Muscle of arm (tissue), 12 donors: Measurements from ENCODE around the gene MOB2. TPM values are rescaled to one million over a fixed set of nuclear protein-coding genes. Genes with fewer than 3 reads are reported as not detected.
"Not testable (repeated sequence)": the region's sequence is repeated elsewhere in the genome, so short reads cannot be mapped to it uniquely, and the experiment has no call there.

Experiments used
- DNase-seq: peaks from one replicate; pipeline ENCODE4 v3.0.0-alpha.2; 2013
- polyA plus RNA-seq, 12 donors: library from polyadenylated mRNA; unstranded; fragments of 120-200 nt; gene quantifications; one replicate each; pipeline ENCODE4 v1.2.1, GENCODE V29; 2013; ENCODE audit not compliant: insufficient read length in 12 of 12

MOB2 gene
- polyA plus RNA-seq, 12 donors = 21.4 to 29.9 (median 23.6) TPM; not detected in 1

GRCh38 chr11:1444823-1445422, 41.7 kb downstream of the MOB2 start:
- DNase-seq = no peak

GRCh38 chr11:1444321-1444720, 42.3 kb downstream of the MOB2 start:
- no peak for DNase-seq

- no peak for DNase-seq
Measured at GRCh38 chr11:1443737-1444136, 42.8 kb downstream of the MOB2 start.

- no peak for DNase-seq
Measured at GRCh38 chr11:1442807-1443366, 43.7 kb downstream of the MOB2 start.

GRCh38 chr11:1442163-1442562, 44.4 kb downstream of the MOB2 start:
- DNase-seq = no peak

GRCh38 chr11:1440496-1440895, 46.1 kb downstream of the MOB2 start:
- DNase-seq = no peak

- no peak for DNase-seq
Measured at GRCh38 chr11:1440066-1440465, 46.5 kb downstream of the MOB2 start.

GRCh38 chr11:1439341-1439740, 47.2 kb downstream of the MOB2 start:
- no peak for DNase-seq

GRCh38 chr11:1438967-1439330, 47.6 kb downstream of the MOB2 start:
- no peak for DNase-seq

GRCh38 chr11:1438261-1438966, 48.2 kb downstream of the MOB2 start:
- no peak for DNase-seq

GRCh38 chr11:1437500-1437899, 49.1 kb downstream of the MOB2 start:
- DNase-seq = no peak

- no peak for DNase-seq
Measured at GRCh38 chr11:1436468-1437039, 50.0 kb downstream of the MOB2 start.

GRCh38 chr11:1435820-1436467, 50.6 kb downstream of the MOB2 start:
- no peak for DNase-seq

GRCh38 chr11:1435479-1435819, 51.1 kb downstream of the MOB2 start:
- DNase-seq = not testable (repeated sequence)

- DNase-seq = no peak
Measured at GRCh38 chr11:1433977-1434640, 52.5 kb downstream of the MOB2 start.

- DNase-seq = no peak
Measured at GRCh38 chr11:1433568-1433967, 53.0 kb downstream of the MOB2 start.

- no peak for DNase-seq
Measured at GRCh38 chr11:1428762-1429316, 57.7 kb downstream of the MOB2 start.

- DNase-seq = no peak
Measured at GRCh38 chr11:1425439-1425838, 61.1 kb downstream of the MOB2 start.

GRCh38 chr11:1425006-1425405, 61.6 kb downstream of the MOB2 start:
- DNase-seq = no peak

- not testable (repeated sequence) for DNase-seq
Measured at GRCh38 chr11:1423406-1423805, 63.2 kb downstream of the MOB2 start.

GRCh38 chr11:1422981-1423380, 63.6 kb downstream of the MOB2 start:
- DNase-seq = no peak

GRCh38 chr11:1422481-1422880, 64.1 kb downstream of the MOB2 start:
- no peak for DNase-seq
